ENCODE measurements around the gene RYR1. TPM values are rescaled to one million over a fixed set of nuclear protein-coding genes. Genes with fewer than 3 reads are reported as not detected.

The RYR1 gene
- total and polyA plus RNA-seq, 2 donors (not counting 1 experiment from before 2014, with no cell fraction given), result 0.43 to 3.8 TPM

DNA sequence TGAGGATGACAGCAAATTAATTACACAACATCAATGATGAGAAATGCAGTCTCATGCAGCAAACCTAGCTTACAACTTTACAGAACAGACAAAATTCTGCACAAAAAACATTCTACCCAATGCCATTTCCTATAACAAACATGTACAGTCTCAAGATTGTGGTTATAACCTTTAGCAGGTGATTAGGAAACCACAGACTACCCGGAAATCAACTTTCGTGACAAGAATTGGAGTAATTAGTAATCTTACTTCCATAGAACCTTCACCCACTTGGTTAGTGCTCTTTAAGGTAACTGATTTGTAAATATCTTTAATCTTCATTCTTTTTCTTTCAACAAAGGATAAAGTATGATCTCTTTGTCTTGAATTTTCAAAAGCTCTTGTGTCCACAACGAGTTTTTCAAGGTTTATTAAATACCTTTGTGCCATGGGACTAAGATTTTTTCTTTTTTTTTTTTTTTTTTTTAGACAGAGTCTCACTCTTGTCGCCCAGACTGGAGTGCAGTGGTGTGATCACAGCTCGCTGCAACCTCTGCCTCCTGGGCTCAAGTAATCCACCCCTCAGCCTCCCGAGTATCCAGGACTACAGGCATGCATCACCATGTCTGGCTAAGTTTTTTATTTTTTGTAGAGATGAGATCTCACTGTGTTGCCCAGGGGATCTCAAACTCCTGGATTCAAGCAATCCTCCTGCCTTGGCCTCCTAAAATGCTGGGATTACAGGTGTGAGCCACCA lies 105.5 kb downstream of the RYR1 start:
- no peak for ATAC-seq (ENCODE audit: low read depth)
- H3K79me2 ChIP-seq (ENCODE audit: control insufficient read depth, insufficient read depth, low read length), result no peaks in the 10 kb centered on the region
- H2AFZ ChIP-seq (ENCODE audit: insufficient read depth, low read depth, low read length, poor library complexity, severe bottlenecking), result no peak overlapping the region
- no peaks in the 10 kb centered on the region for H3K36me3 ChIP-seq (replicated peaks in 1 of 2; ENCODE audit: control extremely low read depth in 1 of 2, control insufficient read depth in 1 of 2, extremely low read depth in 1 of 2, insufficient read depth in 2 of 2, low read length in 1 of 2)
- WGBS (ENCODE audit: insufficient coverage), result no CpG with 5 or more reads among the region's 6 CpGs
- peaks cover 21% of the 10 kb centered on the region for H3K27me3 Mint-ChIP-seq
- no peak overlapping the region for H3K27ac Mint-ChIP-seq
- DNase-seq, result no peak
- no peaks in the 10 kb centered on the region for H4K20me1 ChIP-seq (ENCODE audit: control insufficient read depth, insufficient read depth, low read length, poor library complexity, severe bottlenecking)
- H3K4me3 Mint-ChIP-seq, result no peak overlapping the region
- H3K27me3 ChIP-seq (replicated peaks in 1 of 4; ENCODE audit: control extremely low read depth in 1 of 4, control insufficient read depth in 3 of 4, insufficient read depth in 4 of 4, low read length in 3 of 4), result peaks cover 0 to 25% (median 7%) of the 10 kb centered on the region in 4 experiments
- H3K9ac ChIP-seq (ENCODE audit: low read length), result no peak overlapping the region
- intact Hi-C loops (cut with micrococcal nuclease), result no loop called here
- peaks cover 5% of the 10 kb centered on the region for H3K9me3 Mint-ChIP-seq (ENCODE audit: insufficient read depth)
- ChIA-PET POLR2A (no interaction called here), CTCF (interaction anchor here (0.7 to 1.3 kb wide), 2 partner anchors 95 to 144 kb away, joined by 3 to 5 read pairs; no protein-coding TSS in a partner anchor)
- H3K9me3 ChIP-seq (ENCODE audit: control extremely low read depth in 1 of 3, control insufficient read depth in 2 of 3, insufficient read depth in 1 of 3, low read length in 2 of 3), result peaks cover 0 to 29% (median 17%) of the 10 kb centered on the region in 3 donors
- H3K4me1 ChIP-seq (ENCODE audit: control insufficient read depth in 2 of 2, insufficient read depth in 2 of 2, low read length in 2 of 2), result peaks cover 0 to 5% of the 10 kb centered on the region in 2 donors
- H3K4me3 ChIP-seq (ENCODE audit: control extremely low read depth in 1 of 5, extremely low read depth in 1 of 5, insufficient read depth in 1 of 5, low read depth in 2 of 5, low read length in 4 of 5), result no peak overlapping the region
- H3K4me1 Mint-ChIP-seq, result peaks cover 5% of the 10 kb centered on the region
- H3K4me2 ChIP-seq (replicated peaks; ENCODE audit: low read depth, low read length, poor library complexity, severe bottlenecking), result no peak overlapping the region
- TF ChIP-seq, protein P1, sequence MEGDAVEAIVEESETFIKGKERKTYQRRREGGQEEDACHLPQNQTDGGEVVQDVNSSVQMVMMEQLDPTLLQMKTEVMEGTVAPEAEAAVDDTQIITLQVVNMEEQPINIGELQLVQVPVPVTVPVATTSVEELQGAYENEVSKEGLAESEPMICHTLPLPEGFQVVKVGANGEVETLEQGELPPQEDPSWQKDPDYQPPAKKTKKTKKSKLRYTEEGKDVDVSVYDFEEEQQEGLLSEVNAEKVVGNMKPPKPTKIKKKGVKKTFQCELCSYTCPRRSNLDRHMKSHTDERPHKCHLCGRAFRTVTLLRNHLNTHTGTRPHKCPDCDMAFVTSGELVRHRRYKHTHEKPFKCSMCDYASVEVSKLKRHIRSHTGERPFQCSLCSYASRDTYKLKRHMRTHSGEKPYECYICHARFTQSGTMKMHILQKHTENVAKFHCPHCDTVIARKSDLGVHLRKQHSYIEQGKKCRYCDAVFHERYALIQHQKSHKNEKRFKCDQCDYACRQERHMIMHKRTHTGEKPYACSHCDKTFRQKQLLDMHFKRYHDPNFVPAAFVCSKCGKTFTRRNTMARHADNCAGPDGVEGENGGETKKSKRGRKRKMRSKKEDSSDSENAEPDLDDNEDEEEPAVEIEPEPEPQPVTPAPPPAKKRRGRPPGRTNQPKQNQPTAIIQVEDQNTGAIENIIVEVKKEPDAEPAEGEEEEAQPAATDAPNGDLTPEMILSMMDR (IDR thresholded peaks at IDR 0.05), result no peak
- no peak for TF ChIP-seq EZH2 (IDR thresholded peaks at IDR 0.05; ENCODE audit: borderline replicate concordance, insufficient read depth, low read depth, low read length, poor library complexity, severe bottlenecking)
- H3K27ac ChIP-seq (ENCODE audit: low read length in 2 of 2), result no peak overlapping the region

DNA sequence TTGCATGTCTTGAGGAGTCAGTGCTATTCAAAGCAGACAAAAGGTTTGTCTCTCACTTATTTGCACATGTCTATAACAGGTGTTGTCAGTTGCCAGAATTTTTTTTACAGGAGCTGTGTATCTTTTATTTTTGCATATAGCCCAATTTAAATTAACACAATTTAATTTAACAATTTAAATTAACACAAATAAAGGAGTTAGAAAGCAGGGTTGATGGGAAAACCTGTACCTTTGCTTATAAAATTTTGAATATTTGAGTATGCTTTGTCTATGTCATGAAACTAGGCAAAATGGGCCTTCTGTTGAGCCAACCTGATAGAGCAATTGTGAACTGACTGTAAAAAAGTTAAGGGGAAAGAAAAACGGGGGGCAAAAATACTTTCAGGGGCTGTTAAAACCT lies 106.3 kb downstream of the RYR1 start:
- no peaks in the 10 kb centered on the region for H4K20me1 ChIP-seq (ENCODE audit: control insufficient read depth, insufficient read depth, low read length, poor library complexity, severe bottlenecking)
- peaks cover 13% of the 10 kb centered on the region for H3K27me3 Mint-ChIP-seq
- H3K4me3 Mint-ChIP-seq, result no peak overlapping the region
- H3K36me3 ChIP-seq (replicated peaks in 1 of 2; ENCODE audit: control extremely low read depth in 1 of 2, control insufficient read depth in 1 of 2, extremely low read depth in 1 of 2, insufficient read depth in 2 of 2, low read length in 1 of 2), result no peaks in the 10 kb centered on the region
- DNase-seq, result no peak
- peaks cover 5% of the 10 kb centered on the region for H3K9me3 Mint-ChIP-seq (ENCODE audit: insufficient read depth)
- ATAC-seq (ENCODE audit: low read depth), result no peak
- ChIA-PET CTCF (interaction anchor here (0.7 kb wide), 1 partner anchor 144 kb away, joined by 5 read pairs; no protein-coding TSS in a partner anchor), POLR2A (no interaction called here)
- H3K79me2 ChIP-seq (ENCODE audit: control insufficient read depth, insufficient read depth, low read length), result no peaks in the 10 kb centered on the region
- H3K9ac ChIP-seq (ENCODE audit: low read length), result no peak overlapping the region
- H3K9me3 ChIP-seq (ENCODE audit: control extremely low read depth in 1 of 3, control insufficient read depth in 2 of 3, insufficient read depth in 1 of 3, low read length in 2 of 3), result peaks cover 0 to 23% (median 11%) of the 10 kb centered on the region in 3 donors
- H3K4me1 Mint-ChIP-seq, result peaks cover 13% of the 10 kb centered on the region
- TF ChIP-seq, protein P1 (IDR thresholded peaks at IDR 0.05), result no peak
- no peak for TF ChIP-seq EZH2 (IDR thresholded peaks at IDR 0.05; ENCODE audit: borderline replicate concordance, insufficient read depth, low read depth, low read length, poor library complexity, severe bottlenecking)
- H3K27ac Mint-ChIP-seq, result no peak overlapping the region
- H3K4me1 ChIP-seq (ENCODE audit: control insufficient read depth in 2 of 2, insufficient read depth in 2 of 2, low read length in 2 of 2), result peaks cover 4 to 13% of the 10 kb centered on the region in 2 donors
- H3K4me3 ChIP-seq (ENCODE audit: control extremely low read depth in 1 of 5, extremely low read depth in 1 of 5, insufficient read depth in 1 of 5, low read depth in 2 of 5, low read length in 4 of 5), result no peak overlapping the region
- H3K4me2 ChIP-seq (replicated peaks; ENCODE audit: low read depth, low read length, poor library complexity, severe bottlenecking), result no peak overlapping the region
- no peak overlapping the region for H3K27ac ChIP-seq (ENCODE audit: low read length in 2 of 2)
- intact Hi-C loops (cut with micrococcal nuclease), result no loop called here
- H2AFZ ChIP-seq (ENCODE audit: insufficient read depth, low read depth, low read length, poor library complexity, severe bottlenecking), result no peak overlapping the region
- peaks cover 0 to 23% (median 5%) of the 10 kb centered on the region in 4 experiments for H3K27me3 ChIP-seq (replicated peaks in 1 of 4; ENCODE audit: control extremely low read depth in 1 of 4, control insufficient read depth in 3 of 4, insufficient read depth in 4 of 4, low read length in 3 of 4)
- WGBS (ENCODE audit: insufficient coverage), result no CpG with 5 or more reads among the region's 1 CpG

All from B cell (primary cell).